GM21529 (cell line): ENCODE measurements around the gene NKG7.

Experiments used
- ATAC-seq: cut with Tn5 transposase; IDR thresholded peaks from one replicate; pipeline ENCODE4 v1.9.1; 2021; ENCODE audit not compliant: unreplicated experiment

Gene NKG7

DNA sequence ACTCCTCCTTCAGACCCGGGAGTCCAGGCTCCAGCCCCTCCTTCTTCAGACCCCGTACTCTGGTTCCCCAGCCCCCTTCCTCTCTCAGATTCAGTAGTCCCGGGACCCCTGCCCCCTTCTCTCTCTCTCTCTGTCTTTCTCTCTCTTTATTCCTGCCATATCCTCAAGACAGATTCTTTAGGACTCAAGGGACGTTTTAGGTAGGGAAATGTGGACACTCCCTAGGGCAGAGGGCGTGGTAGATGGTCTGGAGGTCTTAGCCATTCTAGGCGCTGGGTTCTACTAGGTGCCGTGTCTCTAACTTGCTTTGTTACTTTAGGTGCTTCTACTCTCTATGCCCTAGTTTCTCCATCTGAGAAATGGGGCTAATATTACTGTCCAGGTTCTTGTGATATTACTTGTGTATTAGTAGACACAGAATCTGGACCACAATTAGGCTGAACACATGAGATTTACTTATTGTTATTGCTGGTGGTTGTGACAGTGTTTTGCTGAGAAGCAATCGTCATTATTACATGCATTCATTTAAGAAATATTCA lies 18.7 kb upstream of the NKG7 start:
- no peak for ATAC-seq

GRCh38 chr19:51389143-51389542 lies 16.7 kb upstream of the NKG7 start:
- no peak for ATAC-seq

DNA sequence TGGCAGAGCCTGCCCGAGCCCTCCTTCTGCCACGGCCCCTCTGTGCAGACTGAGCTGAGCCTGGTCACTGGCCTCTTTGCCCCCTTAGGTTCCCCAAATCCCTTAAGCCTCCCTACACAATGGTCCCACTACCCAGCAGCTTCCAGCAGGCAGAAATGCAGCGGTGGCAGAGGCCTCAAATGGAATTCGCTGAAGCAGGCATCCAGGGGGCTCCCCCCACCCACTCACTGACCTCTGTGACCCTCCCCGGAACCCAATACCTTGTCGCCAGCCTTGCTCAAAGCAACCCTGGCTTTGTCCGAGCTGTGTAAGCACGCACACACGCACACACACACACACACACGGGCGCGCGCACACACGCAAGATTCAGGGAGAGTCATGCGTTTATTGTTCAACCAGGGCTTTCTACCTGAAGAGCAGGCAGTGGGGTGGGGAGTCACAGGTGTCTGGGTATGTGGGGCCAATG lies 15.5 kb upstream of the NKG7 start, which contains the start of gene LIM2:
TSS of gene LIM2 (minus strand) at position 51 of the 466 bp plus-strand sequence. CDS start 531 bp downstream, outside the sequence.
- no peak for ATAC-seq

- ATAC-seq, result no peak
These were observed 14.5 kb upstream of the NKG7 start for GRCh38 chr19:51386882-51387520.

DNA sequence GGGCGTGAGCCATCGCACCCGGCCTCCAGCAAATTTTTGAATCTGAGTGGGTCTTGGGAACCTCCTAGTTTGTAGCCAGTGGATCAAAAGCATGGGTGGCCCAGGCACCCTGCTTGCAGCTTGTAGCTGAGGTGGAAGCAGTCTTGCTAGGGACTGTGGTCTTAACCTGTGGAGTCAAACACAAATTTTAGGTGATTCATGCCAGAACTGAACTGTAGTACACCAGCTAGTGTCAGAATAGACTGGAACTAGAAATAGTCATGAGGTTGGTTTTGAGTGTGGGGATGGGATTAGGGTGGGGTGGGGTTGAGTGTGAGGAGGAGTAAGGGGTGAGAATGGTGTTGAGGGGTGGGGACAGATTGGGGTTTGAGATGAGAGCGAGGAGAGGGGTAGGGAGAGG lies 9.6 kb upstream of the NKG7 start:
- no peak for ATAC-seq

DNA sequence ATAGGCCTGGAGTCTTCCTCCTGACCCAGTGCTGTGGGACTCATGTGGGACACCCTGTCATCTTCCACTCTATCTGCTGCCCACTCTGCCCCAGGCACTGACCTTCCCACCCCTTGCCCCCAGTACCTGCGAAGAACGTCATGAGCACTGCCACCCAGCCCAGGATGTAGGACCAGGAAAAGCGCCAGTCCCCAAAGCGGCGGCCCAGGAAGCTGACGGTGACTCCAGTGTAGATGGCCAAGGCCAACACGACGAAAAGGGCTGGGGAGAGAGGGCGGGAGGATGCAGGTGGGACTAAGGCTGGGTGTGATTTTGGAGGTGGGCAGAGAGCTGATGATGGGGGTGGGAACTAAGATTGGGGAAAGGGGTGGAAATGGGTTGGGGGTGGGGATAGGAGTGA lies 7.9 kb upstream of the NKG7 start:
- ATAC-seq, result no peak

DNA sequence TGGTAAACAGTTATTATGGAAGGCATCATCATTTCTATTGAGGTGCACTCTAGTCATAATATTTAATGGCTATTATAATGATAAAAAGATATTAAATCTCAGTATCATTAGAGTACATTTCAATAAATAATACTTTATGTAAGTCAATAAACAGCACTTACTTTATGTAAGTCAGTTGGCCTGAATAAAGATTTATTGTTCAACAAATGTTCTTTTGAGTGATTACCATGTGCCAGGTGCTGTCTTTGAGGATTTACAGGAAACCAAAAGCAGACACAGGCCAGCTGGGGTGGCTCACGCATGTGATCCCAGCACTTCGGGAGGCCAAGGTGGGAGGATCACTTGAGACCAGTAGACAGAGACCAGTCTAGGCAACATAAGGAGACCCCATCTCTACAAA lies 5.0 kb upstream of the NKG7 start:
- ATAC-seq, result no peak

- ATAC-seq, result no peak
These were observed 3.2 kb upstream of the NKG7 start for GRCh38 chr19:51375504-51376221.

GRCh38 chr19:51372021-51372648 lies 319 bp downstream of the NKG7 start:
- no peak for ATAC-seq

DNA sequence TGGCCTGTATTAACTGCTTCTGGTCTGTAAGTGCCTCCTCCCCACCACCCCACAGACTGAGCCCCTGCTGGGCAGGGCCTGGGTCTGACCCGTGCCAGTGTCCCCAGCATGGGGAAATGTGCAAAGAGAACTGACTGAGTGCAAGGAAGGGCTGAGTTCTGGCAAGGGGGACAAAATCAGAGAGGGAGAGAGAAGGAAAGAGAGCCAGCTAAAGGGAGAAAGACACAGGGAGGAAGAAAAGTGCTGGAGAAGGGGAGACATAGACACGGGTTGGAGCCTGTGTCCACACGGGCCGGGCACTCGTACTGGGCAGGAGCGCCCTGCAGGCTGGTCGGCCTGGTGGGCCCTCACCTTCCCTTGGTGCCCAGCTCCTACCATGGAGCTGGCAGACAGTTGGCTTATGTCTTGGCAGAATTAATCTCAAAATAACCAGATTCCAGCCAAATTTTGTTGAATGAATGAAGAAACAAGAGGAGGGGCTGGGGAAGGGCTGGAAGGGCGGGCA lies 1.2 kb downstream of the NKG7 start:
- no peak for ATAC-seq

GRCh38 chr19:51370230-51370629 lies 2.2 kb downstream of the NKG7 start:
- ATAC-seq, result no peak

DNA sequence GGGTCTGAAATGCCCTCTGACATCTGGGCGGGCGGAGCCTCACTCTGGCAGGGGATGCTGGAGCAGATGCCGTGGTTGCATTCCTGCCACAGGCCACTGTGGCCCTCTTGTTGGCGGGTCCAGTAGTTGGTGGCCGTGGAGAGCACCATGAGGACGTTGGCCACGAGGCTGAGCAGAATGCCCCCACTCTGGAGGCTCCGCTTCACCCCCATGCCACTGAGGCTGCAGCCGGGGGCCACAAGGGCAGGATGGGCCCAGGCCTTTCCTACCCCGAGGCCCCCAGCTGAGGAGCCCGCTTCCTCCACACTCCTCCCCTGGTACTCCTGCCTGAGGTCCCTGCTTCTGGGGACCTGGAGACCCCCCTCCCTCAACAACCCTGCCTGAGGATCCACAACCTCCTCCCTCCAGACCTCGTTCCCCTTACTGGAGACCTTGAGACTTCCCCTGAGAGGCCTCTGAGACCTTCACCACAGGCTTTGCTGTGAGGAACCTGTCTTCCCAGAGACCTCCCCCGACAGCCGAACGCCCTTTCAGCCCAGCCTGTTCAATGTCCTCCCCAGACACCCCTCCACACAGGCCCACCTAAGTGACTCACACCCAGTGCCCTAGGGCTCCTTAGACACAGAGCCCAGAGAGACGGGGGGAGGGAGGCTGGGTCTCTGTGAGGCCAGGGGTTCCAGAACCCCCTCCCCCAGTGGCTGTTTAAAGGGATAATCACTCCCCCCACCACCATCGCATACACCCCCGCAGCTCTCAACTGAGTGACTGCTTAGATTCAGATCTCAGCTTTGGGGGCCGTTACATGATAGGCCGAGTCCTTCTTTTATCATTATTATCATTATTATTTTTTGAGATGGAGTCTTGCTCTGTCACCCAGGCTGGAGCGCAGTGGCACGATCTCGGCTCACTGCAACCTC lies 3.8 kb downstream of the NKG7 start, which contains the start of gene CLDND2:
TSS of gene CLDND2 (minus strand) at position 638 of the 917 bp plus-strand sequence. CDS start at position 212, 426 bp downstream.
- ATAC-seq, result no peak

GRCh38 chr19:51367565-51368365 lies 4.7 kb downstream of the NKG7 start:
- ATAC-seq, result peak; percentile 77

GRCh38 chr19:51367255-51367564 lies 5.2 kb downstream of the NKG7 start:
- ATAC-seq, result no peak

GRCh38 chr19:51366389-51367254 lies 5.8 kb downstream of the NKG7 start:
- peak; percentile 49 for ATAC-seq

GRCh38 chr19:51365965-51366388 lies 6.5 kb downstream of the NKG7 start, which contains the start of gene ETFB:
Gene ETFB (minus strand): TSS chr19:51366388. CDS start chr19:51366326, 62 bp downstream.
- no peak for ATAC-seq

GRCh38 chr19:51365211-51365964 lies 7.1 kb downstream of the NKG7 start:
- ATAC-seq, result no peak
